ENCODE measurements around the gene GDF2.

GDF2 gene

DNA sequence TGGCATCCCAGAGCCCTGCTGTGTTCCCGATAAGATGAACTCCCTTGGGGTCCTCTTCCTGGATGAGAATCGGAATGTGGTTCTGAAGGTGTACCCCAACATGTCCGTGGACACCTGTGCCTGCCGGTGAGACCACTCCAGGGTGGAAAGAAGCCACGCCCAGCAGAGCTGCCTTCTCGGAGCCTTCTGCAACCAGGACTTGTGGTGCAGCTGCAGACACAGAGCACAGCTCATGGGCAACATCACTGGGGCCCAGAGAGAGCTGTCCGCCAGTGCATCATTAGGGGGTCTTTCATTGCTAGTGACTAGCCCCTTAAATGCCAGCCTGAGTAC, 9.6 kb upstream of the GDF2 start:
- no peak for DNase-seq

DNA sequence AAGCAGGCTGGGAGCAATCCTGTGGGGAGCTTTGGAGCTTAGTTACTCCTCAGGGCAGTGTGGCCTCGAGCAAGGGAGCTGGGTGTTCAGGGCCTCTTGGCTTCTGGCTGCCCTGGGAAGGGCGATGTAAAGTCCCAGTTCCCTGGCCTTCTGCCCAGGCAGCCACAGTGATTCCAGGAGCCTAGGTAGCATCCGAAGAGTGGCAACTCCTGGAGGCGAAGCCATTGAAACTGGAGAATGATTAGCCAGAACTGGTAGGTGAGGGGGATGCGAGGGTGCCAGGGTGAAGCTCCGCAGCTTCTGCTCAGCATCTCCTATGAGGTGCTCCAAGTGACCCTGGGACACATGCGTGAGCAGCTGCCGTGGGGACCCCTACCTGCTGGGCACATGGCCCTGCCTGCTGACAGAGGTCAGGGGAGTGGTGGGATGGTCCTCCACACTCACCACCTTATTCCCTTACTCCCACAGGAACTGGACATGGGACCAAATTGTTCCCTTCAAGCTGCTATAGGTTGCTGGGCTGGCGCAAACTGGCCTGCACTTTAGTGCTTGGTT, 7.8 kb upstream of the GDF2 start:
- DNase-seq: no peak

DNA sequence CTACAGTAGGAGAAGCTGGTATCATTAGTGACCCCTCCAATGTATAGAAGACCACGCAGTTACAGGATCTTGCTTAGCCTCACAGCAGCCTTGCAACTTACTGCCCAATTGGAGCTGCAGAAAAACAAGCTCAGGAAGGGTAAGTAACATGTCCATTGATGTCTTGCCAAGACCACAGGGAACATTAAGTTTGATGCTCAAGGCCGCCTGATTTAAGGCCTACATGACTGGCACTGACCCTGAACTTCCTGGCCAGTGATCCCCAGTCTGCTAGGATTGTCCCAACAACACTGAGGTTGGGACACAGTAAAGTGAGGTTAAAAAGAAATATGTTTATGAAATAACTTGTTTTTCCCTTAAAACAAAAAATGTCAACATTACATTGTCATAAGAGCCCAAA, 6.8 kb upstream of the GDF2 start:
- no peak for DNase-seq

DNA sequence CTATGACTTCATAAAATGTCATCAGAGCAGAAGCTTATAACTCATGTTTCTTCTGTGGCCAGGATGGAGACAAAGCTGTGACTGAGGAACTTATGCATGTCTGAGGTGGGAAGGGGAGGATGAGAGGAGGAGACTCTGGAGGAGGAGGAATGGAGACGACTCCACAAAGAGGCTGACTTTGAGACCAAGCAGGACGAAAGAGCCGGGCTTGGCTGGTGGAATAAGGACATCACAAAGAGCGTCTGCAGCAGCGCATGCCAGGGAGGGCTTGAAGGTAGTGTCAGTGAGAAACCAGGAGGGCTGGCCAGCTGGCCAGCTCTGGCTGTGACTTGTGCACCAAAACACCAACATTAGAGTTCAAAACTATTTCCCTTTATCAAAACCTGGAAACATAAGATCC, 6.1 kb upstream of the GDF2 start:
- DNase-seq: no peak

DNA sequence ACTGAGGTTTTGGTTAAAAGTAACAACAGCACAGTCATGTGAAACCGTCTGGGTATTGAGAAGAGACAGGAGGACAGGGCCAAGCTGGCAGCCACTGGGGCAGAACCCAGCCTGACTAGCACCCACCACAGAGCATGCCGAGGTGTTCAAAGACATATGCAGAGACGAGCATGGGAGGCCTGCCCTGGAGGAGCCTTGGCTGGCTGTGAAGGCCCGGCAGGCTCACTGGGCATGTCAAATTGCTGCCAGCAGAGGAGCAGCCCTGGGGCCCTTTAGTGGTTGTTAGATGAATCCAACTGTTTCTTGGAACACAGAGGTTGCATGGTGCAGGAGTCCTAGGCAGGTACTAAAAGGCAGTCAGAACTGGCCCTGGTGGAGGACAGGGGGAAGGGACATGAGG, 5.0 kb upstream of the GDF2 start:
- no peak for DNase-seq

DNA sequence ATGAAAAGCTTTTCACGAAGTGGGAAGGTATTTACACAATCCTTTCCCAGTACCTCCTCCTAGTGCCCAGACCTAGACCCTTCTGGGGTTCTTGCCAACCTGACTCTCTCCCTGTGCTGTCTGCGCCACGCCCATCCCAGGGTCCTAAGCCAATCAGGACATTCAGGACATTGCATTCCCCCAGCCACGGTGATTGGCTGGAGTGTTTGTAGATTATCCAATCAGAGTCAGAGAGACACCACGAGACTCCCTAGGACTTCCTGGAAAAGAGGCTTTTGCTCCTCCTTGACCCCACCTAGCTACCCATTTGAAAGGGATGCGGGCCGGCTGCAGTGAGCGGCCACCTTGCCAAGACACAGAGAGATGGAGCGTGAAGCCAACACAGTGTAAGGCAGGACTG, 3.5 kb upstream of the GDF2 start:
- DNase-seq: no peak

DNA sequence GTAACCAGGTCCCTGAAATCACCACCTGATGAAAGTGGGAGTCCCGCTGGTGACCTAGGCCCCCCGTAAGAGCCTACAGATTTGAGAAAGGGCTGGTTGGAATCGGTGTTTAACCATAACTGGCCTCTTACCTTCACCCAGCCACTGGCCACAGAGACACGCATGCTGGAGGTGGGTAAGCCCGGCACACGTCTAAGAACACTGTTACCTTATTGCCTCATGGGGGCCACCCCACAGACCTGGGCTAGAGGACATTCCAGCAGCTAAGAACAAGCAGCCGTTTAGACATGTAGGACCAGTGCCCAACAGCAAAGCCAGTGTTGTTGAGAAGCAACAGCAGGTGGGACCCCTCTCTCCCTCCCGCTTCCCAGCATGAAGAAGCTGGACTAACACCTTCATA, 2.5 kb upstream of the GDF2 start:
- no peak for DNase-seq

DNA sequence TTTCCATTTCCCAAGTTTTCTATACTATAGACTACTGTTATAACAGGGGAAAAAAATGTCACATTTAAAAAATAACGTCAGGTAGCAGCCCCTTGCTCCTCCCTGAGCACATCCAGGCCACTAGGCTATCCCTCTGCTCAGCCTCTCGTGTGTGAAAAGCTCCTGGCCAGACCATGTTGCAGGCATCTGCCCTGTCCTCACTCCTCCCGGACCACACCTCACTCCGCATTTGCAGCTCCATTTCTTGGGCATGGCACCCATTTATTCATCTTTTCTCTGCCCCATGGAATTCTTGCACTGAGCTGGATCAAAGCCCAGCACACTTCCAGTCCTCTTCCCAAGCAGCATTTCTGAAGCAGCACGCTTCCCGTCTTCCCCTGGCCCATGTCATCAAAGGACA, 1.4 kb upstream of the GDF2 start:
- DNase-seq: no peak

DNA sequence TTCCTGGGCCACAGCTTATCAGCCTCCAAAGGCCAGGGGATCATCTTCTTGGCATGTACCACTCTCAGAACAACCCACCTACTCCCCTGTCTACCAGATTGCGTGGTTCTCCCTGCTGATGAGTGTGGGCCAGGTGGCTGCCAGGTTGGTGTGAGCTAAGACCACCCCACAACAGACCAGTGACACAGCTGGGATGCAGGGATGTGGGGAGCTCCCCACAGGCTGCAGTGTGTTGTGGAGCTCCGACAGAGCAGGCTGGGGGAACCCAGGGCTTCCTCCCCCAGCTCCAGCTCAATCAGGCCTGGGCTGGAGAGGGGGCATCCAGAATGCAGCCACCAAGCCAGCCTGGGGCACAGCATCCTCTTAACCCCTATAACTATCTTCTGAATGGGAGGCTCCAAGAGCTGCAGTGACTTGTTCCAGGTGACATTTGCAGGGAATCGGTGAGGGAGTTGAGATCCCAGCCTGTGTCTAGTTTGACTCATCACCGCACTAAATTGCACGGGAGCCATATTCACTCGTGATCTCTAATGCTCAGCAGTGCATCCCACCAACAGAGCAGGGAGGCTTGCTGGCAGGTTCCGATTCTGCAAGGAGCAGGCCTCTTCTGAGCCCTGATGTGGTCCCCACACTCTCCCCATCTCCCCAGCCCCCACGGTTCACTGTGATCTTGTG, 596 bp upstream of the GDF2 start:
- DNase-seq: no peak

DNA sequence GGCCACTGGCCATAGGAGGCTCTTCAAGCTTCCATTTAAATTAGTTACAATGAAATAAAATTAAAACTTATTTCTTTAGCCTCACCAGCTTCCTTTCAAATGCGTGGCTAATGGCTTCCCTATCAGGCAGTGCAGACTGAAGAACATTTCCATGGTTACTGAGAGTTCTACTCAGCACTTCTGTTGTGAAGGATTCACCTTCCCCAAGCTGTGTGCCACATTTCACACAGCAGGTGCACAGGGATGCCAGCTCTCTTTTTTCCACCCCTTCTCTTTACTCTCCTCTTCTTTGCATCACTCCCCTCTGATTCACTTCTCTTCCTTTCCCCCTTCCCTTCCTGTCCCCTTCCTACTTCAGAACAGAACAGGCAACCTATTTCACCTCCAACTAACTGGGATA, 833 bp downstream of the GDF2 start:
- DNase-seq: no peak

DNA sequence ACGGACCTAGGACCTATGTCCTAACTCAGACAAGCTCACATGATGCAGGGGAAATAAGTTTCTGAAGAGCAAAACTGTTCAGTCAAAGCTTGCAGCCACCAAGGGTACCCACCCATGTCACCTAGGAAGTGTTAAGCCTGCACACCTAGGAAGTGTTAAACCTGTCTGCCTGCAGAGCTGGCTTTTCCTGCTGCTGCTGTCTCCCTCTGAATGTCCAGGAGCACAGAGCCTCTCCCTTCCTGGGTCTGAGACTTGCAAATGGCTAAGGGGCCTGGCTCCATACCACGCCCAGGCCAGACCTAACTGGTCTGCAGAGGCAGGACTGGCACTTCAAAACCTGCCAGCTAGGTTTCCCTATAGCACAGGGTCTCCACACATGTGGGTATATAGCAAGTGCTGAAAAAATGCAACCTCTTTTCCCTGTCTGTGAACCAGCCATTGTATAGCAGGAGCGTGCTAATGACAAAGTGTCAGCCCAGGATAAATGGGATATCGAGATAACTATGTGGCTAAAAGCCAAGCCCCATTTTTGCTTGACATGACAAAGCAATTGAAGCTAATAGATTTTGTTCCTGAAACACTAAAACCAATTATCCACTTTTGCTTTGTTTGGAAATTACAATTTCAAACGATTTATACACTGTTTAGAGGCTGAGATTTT, 1.5 kb downstream of the GDF2 start:
- DNase-seq: no peak

DNA sequence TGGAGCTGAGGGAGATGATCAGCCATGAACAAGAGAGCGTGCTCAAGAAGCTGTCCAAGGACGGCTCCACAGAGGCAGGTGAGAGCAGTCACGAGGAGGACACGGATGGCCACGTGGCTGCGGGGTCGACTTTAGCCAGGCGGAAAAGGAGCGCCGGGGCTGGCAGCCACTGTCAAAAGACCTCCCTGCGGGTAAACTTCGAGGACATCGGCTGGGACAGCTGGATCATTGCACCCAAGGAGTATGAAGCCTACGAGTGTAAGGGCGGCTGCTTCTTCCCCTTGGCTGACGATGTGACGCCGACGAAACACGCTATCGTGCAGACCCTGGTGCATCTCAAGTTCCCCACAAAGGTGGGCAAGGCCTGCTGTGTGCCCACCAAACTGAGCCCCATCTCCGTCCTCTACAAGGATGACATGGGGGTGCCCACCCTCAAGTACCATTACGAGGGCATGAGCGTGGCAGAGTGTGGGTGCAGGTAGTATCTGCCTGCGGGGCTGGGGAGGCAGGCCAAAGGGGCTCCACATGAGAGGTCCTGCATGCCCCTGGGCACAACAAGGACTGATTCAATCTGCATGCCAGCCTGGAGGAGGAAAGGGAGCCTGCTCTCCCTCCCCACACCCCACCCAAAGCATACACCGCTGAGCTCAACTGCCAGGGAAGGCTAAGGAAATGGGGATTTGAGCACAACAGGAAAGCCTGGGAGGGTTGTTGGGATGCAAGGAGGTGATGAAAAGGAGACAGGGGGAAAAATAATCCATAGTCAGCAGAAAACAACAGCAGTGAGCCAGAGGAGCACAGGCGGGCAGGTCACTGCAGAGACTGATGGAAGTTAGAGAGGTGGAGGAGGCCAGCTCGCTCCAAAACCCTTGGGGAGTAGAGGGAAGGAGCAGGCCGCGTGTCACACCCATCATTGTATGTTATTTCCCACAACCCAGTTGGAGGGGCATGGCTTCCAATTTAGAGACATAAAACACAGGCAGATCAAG, 3.3 kb downstream of the GDF2 start:
- DNase-seq: no peak

DNA sequence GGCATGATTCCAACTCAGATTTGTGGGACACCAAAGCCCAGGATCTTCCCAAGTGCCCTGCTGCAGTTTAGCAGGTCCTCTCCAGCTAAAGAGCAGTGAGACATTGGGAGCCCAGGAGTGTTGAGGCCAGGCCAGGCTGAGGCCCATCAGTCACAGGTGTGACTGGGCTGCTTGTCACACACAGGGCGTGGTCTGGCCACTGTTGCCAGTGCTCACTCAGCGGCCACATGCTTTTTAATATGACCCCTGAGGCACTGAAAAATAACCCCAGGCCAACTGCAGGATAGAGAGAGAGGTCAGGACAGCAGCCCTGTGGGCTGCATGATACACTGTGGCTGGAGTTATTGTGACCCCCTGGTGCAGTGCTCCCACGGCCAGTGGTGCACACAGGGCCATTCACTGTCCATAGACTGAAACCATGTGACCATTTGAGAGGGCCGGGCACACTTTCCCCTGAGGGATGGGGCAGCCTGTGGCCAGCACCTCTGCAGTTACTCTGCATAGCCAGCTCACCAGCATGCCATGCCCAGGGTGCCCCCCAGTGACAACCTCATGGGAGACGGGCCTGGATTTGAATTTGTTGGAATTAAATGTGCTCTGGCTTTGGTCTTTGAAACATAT, 4.2 kb downstream of the GDF2 start:
- DNase-seq: no peak

DNA sequence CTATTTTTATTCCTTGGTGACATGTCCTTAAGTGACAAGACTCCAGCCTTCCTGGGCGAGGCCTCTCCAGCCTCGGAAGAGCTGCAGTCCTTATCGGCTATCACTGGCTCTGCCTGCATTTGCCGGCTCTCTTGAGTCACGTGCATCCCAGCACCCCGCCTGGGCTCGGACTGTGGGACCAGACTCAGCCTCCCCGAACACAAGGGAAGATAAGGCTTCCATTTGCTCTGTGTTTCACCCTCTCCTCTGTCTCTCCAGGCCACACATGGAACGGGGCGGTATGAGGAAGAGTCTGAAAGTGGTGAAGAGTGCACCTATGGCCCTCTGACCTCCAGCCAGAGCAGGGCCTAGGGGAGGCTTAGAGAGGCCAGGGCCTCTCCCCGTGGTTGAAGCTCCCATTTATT, 4.7 kb downstream of the GDF2 start:
- DNase-seq: no peak

DNA sequence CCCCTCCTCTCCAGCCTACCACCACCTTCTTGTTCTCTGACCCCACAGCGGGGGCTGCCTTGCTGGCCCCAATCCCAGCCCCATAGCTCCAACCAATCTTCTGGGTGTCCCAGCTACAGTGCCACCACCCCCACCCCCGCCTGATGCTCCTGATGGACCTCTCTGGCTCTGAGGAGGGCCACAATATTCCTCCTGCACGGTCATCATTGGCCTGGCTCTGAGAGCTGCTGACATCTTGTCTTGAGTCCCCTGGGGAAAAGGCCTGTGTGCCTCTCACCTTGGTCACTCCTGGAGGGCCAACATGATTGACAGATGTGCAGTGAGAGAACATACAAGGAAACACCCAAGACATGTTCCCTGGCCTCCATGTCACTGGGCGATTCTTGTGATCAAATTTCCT, 7.6 kb downstream of the GDF2 start:
- no peak for DNase-seq

DNA sequence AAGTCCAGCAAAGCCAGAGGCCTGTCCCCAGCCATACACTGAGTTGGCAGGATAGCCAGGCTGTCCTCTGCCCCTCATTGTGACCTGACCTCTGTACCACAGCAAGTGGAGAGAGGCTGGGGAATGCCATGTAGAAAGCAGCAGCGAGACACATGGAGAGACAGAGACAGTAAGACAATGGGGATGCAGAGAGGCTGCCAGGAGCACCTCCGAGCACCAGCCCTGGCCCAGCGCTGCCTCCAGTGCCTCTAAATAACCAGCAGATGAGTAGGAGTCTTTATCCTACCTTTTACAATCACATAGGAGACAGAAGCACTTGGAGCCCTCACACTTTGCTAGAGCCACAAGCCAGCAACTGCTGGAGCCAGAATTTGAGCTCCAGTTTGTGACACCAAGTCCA, 8.1 kb downstream of the GDF2 start:
- no peak for DNase-seq

DNA sequence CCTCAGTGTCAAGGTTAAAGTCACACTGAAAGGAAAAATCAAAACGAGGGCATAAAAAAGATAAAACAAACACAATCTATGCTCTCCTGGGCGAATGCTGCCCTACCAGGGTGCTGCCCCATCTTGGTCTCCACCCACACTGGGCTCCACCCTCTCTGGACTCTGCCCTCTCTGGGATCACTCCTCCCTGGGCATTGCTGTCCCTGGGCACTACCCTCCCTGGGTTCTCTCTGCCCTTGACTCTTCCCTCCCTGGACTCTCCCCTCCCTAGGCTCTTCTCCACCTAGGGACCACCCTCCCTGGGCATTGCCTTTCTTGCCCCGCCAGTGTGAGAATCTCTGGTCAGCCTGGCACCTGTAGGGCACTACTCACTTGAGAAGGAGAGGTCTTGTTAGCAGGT, 8.6 kb downstream of the GDF2 start:
- DNase-seq: no peak

DNA sequence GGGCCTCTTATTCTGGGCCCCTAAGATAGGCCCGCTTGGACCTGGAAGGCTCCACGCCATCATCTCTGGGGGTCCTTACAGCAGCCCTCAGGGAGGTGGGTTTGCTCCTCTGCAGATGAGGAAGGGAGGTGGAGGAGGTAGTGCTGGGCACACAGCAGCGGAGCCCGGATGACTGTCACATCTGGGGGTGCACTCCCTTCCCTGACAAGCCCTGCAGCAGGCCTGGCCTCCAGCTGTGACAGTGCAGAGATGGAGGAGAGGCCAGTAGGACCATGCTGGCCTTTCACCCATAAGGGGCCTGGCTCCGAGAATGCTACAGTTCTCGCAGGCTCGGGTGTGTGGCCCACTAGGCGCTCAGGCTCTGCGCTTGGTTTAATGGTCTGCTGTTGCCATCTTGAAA, 9.2 kb downstream of the GDF2 start:
- no peak for DNase-seq

DNA sequence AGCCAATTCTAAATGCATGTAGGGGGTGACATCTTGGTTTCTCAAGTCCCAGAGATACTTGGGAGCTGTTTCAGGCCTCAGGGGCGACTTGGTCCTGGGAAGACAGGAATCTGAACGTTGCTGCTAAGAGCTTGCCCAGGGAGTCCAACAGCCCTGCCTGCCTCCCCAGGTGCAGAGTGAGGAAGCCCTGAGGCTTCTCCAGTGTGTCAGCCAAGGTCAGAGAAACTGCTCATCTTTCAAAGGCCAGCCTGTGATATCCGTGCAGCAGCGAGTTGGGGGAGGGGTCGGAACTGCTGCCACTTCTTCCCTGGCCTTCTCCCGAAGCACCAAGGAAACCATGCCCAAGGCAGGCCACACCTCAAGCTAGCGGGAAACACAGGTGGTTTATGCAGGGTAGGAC, 9.7 kb downstream of the GDF2 start:
- DNase-seq: no peak

DNA sequence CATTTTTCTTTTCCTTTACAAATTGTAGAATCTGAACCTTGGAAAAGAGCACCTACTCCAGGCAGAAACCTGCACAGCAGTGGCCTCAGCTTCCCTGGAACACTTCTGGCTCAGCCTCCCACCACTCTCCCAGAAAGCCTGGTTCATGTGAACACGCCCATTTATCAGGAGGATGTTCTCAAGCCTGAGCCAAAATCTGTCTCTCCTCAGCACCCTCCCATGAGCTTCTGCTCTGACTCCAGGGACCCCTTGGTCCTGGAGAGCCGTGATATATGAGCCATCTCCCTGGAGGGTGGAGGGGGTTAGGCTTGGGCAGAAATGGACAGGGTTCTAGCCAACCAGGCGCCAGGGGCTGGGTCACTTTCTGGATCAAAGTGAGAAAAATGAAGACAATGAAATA, 10.1 kb downstream of the GDF2 start:
- DNase-seq: no peak

DNA sequence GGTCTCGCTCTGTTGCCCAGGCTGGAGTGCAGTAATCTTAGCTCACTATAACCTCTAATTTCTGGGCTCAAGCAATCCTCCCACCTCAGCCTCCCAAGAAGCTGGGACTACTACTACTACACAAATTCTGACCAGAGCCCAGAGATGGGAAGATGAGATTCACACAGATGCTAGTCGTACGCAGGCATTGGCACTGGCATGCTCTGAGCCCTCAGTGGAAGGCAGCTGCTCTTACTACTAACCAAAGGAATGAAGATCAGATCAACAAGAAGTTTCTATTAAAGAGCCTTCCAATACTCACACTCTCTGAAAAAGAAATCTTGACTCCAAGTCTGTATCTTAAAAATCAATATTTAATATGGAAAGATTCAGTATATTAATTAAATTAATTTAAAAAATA, 10.7 kb downstream of the GDF2 start:
- peak; percentile 6 for DNase-seq

DNA sequence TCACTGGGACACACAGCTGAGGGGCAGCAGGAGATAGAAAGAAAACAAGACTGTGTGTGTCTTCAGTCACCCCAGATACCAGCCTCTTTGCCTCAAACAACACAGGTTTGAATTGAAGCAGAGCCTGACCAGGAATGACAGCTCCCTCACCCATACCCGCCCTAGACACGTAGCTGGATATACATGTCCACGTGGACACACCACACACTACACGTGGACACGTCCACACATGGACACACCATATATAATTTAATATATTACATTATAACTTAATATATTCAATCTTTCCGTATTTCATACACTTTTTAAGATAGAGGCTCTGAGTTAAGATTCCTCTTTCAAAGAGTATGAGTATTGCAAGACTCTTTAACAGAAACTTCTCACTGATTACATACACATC, 11.3 kb downstream of the GDF2 start:
- no peak for DNase-seq
